Transverse colon (tissue), 4 donors: ENCODE results near the gene CADPS.

ENCODE experiments used
- CTCF ChIP-seq, 5 experiments: fragments of 200-600 bp in 3 of 5; fragments of 450-650 bp in 2 of 5; sonication (generic) in 3 of 5; IDR thresholded peaks; 1 replicate in 2 of 5; 2 replicates in 3 of 5; pipeline ENCODE4 v1.5.1; 2016 to 2017; ENCODE audit warnings: antibody characterized with exemption in 5 of 5, inconsistent platforms in 3 of 5, mild to moderate bottlenecking in 2 of 5, moderate library complexity in 1 of 5
- EP300 ChIP-seq: sonication (generic); formaldehyde crosslinking; IDR thresholded peaks from one replicate; pipeline ENCODE4 v1.6.1; 2017; ENCODE audit warnings: antibody characterized with exemption, low read depth
- POLR2A ChIP-seq: fragments of 450-650 bp; IDR thresholded peaks from one replicate; pipeline ENCODE4 v1.6.1; 2016; ENCODE audit warnings: antibody characterized with exemption, mild to moderate bottlenecking, moderate library complexity
- POLR2AphosphoS5 ChIP-seq, 3 donors: sonication (generic); formaldehyde crosslinking; IDR thresholded peaks; one replicate each; pipeline ENCODE4 v1.6.1; 2016; ENCODE audit warnings: antibody characterized with exemption in 3 of 3

DNA sequence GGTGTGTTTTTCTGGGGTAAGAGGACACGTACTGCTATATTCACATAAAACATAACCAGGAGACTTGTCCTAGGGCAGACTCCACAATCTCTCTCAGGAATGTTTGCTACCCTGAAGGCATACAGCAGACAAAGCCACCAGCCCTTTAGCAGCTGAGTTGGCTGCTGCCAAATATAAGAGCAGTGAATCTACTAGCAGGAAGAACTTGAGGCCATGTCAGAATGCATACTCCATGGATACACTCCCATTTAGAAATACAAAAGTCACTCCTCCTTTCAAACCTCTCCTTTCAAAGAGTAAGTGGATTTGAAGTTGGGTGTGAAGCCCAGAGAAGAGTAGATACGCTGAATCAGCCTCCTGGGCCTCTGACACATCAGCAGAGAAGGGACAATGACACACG, 94.1 kb downstream of the CADPS start:
- TF ChIP-seq POLR2AphosphoS5 (IDR thresholded peaks at IDR 0.05) (no peak), CTCF (IDR thresholded peaks at IDR 0.05) (no peak), EP300 (no peak), POLR2A (no peak)
